GM23248 (cell line): ENCODE measurements around the gene NFATC3.

Source experiments
- EZH2 ChIP-seq: fragments of 200-600 bp; sonication (generic); IDR thresholded peaks from 2 replicates; pipeline ENCODE4 v1.6.1; 2018; ENCODE audit warnings: antibody characterized with exemption, mild to moderate bottlenecking; ENCODE audit not compliant: insufficient read depth, poor library complexity, severe bottlenecking
- EZH2phosphoT487 ChIP-seq: fragments of 200-600 bp; sonication (generic); IDR thresholded peaks from 2 replicates; pipeline ENCODE4 v1.6.1; 2018; ENCODE audit warnings: antibody characterized with exemption, moderate library complexity, mild to moderate bottlenecking, low read depth; ENCODE audit not compliant: insufficient read depth

- TF ChIP-seq EZH2, result no peak
- TF ChIP-seq EZH2phosphoT487, result no peak
Observed at GRCh38 chr16:68078701-68079375, 6.3 kb upstream of the NFATC3 start.
